OCI-LY1 (cell line): Measurements from ENCODE around the gene NHSL2.

Experiments
- H2AFZ ChIP-seq: fragments of 200-600 bp; sonication (generic), shearing (Covaris generic); 2 replicates; pipeline ENCODE4 v1.6.0; 2014; ENCODE audit warnings: antibody characterized with exemption, mild to moderate bottlenecking, low read length
- H3F3A ChIP-seq: fragments of 200-600 bp; sonication (generic), shearing (Covaris generic); 2 replicates; pipeline ENCODE4 v1.6.0; 2014; ENCODE audit warnings: mild to moderate bottlenecking, antibody characterized with exemption, low read length, moderate library complexity; ENCODE audit not compliant: insufficient read depth
- H3K27ac ChIP-seq: fragments of 200-600 bp; sonication (generic); 2 replicates; pipeline ENCODE4 v1.5.1; 2014; ENCODE audit warnings: low read length, mixed run types, mild to moderate bottlenecking, low read depth; ENCODE audit not compliant: poor library complexity, severe bottlenecking
- H3K27me3 ChIP-seq: fragments of 200-600 bp; sonication (generic); 2 replicates; pipeline ENCODE4 v1.6.0; 2014; ENCODE audit warnings: antibody characterized with exemption, mild to moderate bottlenecking, low read length, moderate library complexity; ENCODE audit not compliant: insufficient read depth
- H3K36me3 ChIP-seq: fragments of 200-600 bp; sonication (generic); 2 replicates; pipeline ENCODE4 v1.6.1; 2014; ENCODE audit warnings: mild to moderate bottlenecking, antibody characterized with exemption, low read length, moderate library complexity, mixed read lengths; ENCODE audit not compliant: insufficient read depth
- H3K4me1 ChIP-seq: fragments of 200-600 bp; sonication (generic); 2 replicates; pipeline ENCODE4 v1.5.1; 2014; ENCODE audit warnings: mild to moderate bottlenecking, low read length, moderate library complexity; ENCODE audit not compliant: insufficient read depth, severe bottlenecking
- H3K4me2 ChIP-seq: fragments of 200-600 bp; sonication (generic), shearing (Covaris generic); 2 replicates; pipeline ENCODE4 v1.6.1; 2014; ENCODE audit warnings: low read length
- H3K4me3 ChIP-seq: fragments of 200-600 bp; sonication (generic); 2 replicates; pipeline ENCODE4 v1.5.1; 2014; ENCODE audit warnings: low read length, low read depth, mild to moderate bottlenecking, mixed read lengths; ENCODE audit not compliant: poor library complexity, severe bottlenecking
- H3K79me2 ChIP-seq: fragments of 200-600 bp; shearing (Covaris generic); 2 replicates; pipeline ENCODE4 v1.6.1; 2016; ENCODE audit warnings: mixed run types, low read length, mixed read lengths; ENCODE audit not compliant: insufficient read depth
- H3K9ac ChIP-seq: fragments of 200-600 bp; sonication (generic), shearing (Covaris generic); 2 replicates; pipeline ENCODE4 v1.6.1; 2014; ENCODE audit warnings: mild to moderate bottlenecking, low read length, mixed read lengths
- H3K9me2 ChIP-seq: fragments of 200-600 bp; sonication (generic), shearing (Covaris generic); 2 replicates; pipeline ENCODE4 v1.6.1; 2014; ENCODE audit warnings: low read depth, mild to moderate bottlenecking, low read length, mixed read lengths
- H3K9me3 ChIP-seq: fragments of 200-600 bp; shearing (Covaris generic); 2 replicates; pipeline ENCODE4 v1.6.1; 2014; ENCODE audit warnings: low read length, mixed read lengths
- H4K20me1 ChIP-seq: fragments of 200-600 bp; sonication (generic), shearing (Covaris generic); 2 replicates; pipeline ENCODE4 v1.6.0; 2016; ENCODE audit warnings: mild to moderate bottlenecking, low read length; ENCODE audit not compliant: insufficient read depth
- CTCF ChIP-seq: fragments of 200-600 bp; sonication (generic), shearing (Covaris generic); IDR thresholded peaks from 2 replicates; pipeline ENCODE4 v1.5.1; 2017; ENCODE audit warnings: mild to moderate bottlenecking, antibody characterized with exemption, low read length, moderate library complexity, mixed read lengths
- EZH2 ChIP-seq: fragments of 200-600 bp; sonication (generic), shearing (Covaris generic); IDR thresholded peaks from 2 replicates; pipeline ENCODE4 v1.8.0; 2017; ENCODE audit warnings: borderline replicate concordance, mixed run types, mild to moderate bottlenecking, antibody characterized with exemption, low read length, moderate library complexity, mixed read lengths

NHSL2 gene

GRCh38 chrX:72127332-72127731 lies 216.7 kb downstream of the NHSL2 start:
- H3K79me2 ChIP-seq = no peaks in the 10 kb centered on the region
- H3K9ac ChIP-seq = no peak overlapping the region
- H3K4me2 ChIP-seq = no peak overlapping the region
- H3K27me3 ChIP-seq = no peaks in the 10 kb centered on the region
- no peak overlapping the region for H3K27ac ChIP-seq
- no peaks in the 10 kb centered on the region for H3K36me3 ChIP-seq
- no peaks in the 10 kb centered on the region for H4K20me1 ChIP-seq
- H3K4me1 ChIP-seq = no peaks in the 10 kb centered on the region
- H3K9me3 ChIP-seq = no peaks in the 10 kb centered on the region
- no peak overlapping the region for H3K4me3 ChIP-seq
- no peaks in the 10 kb centered on the region for H3K9me2 ChIP-seq
- no peak for TF ChIP-seq EZH2
- no peak for TF ChIP-seq CTCF
- no peak overlapping the region for H2AFZ ChIP-seq
- H3F3A ChIP-seq = no peaks in the 10 kb centered on the region

DNA sequence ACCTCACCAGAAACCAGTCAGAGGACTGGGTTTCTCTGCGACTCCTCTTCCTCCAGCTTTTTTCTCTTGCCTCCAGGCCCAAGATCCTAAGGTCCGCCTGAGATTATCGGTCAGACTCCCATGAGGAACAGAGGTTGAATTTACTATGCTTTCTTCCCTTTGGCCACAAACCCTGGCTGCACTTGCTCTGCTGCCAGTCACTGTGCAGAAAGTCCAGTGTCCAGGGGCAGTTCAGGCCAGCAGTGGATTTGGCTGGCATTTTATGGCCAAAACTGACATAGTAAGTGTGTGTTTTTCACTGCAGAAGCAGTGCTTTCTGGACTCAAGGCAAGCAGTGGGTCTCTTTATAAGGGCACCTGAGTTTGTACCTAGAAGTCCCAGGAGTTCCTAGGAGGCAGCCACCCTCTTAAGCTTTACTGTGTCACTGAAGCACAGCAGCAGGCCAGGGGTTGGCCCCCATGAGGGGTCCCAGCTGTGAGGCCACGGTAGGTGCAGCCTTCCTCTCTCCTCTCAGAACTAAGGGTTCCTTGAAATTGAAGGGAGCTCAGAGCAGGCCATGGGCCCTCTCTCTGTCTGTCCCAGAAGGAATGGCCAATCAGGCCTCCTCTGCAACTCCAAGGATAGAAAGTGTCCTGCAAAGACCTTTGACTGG lies 217.7 kb downstream of the NHSL2 start:
- H3K4me1 ChIP-seq = no peaks in the 10 kb centered on the region
- H3K9me3 ChIP-seq = no peaks in the 10 kb centered on the region
- no peak for TF ChIP-seq EZH2
- TF ChIP-seq CTCF = no peak
- H3K27ac ChIP-seq = no peak overlapping the region
- no peaks in the 10 kb centered on the region for H3F3A ChIP-seq
- no peak overlapping the region for H3K9ac ChIP-seq
- H3K4me3 ChIP-seq = no peak overlapping the region
- no peaks in the 10 kb centered on the region for H3K36me3 ChIP-seq
- H3K27me3 ChIP-seq = no peaks in the 10 kb centered on the region
- no peaks in the 10 kb centered on the region for H3K79me2 ChIP-seq
- H2AFZ ChIP-seq = no peak overlapping the region
- H4K20me1 ChIP-seq = no peaks in the 10 kb centered on the region
- H3K9me2 ChIP-seq = no peaks in the 10 kb centered on the region
- H3K4me2 ChIP-seq = no peak overlapping the region

- Histone ChIP-seq H2AFZ (no peak overlapping the region), H4K20me1 (no peaks in the 10 kb centered on the region), H3K4me2 (no peak overlapping the region), H3K4me3 (no peak overlapping the region), H3K9me3 (no peaks in the 10 kb centered on the region), H3K36me3 (no peaks in the 10 kb centered on the region), H3K9me2 (no peaks in the 10 kb centered on the region), H3K79me2 (no peaks in the 10 kb centered on the region), H3K27ac (no peak overlapping the region), H3K27me3 (no peaks in the 10 kb centered on the region), H3K4me1 (no peaks in the 10 kb centered on the region), H3K9ac (no peak overlapping the region), H3F3A (no peaks in the 10 kb centered on the region)
- no peak for TF ChIP-seq EZH2
- no peak for TF ChIP-seq CTCF
Measured at GRCh38 chrX:72128881-72129280, 218.2 kb downstream of the NHSL2 start.
